ENCODE results near the gene FBXO17. TPM values are rescaled to one million over a fixed set of nuclear protein-coding genes. Genes with fewer than 3 reads are reported as not detected.
A peak's percentile ranks its signal among the peaks of the same experiment; 100 is the strongest.
"Not testable (repeated sequence)": the region's sequence is repeated elsewhere in the genome, so short reads cannot be mapped to it uniquely, and the experiment has no call there.

The FBXO17 gene, protein sequence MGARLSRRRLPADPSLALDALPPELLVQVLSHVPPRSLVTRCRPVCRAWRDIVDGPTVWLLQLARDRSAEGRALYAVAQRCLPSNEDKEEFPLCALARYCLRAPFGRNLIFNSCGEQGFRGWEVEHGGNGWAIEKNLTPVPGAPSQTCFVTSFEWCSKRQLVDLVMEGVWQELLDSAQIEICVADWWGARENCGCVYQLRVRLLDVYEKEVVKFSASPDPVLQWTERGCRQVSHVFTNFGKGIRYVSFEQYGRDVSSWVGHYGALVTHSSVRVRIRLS
- 26.3 and 31.2 TPM in 2 replicates for total RNA-seq (2014; rRNA removed)
- 26.8 TPM for polyA plus RNA-seq (2012)

DNA sequence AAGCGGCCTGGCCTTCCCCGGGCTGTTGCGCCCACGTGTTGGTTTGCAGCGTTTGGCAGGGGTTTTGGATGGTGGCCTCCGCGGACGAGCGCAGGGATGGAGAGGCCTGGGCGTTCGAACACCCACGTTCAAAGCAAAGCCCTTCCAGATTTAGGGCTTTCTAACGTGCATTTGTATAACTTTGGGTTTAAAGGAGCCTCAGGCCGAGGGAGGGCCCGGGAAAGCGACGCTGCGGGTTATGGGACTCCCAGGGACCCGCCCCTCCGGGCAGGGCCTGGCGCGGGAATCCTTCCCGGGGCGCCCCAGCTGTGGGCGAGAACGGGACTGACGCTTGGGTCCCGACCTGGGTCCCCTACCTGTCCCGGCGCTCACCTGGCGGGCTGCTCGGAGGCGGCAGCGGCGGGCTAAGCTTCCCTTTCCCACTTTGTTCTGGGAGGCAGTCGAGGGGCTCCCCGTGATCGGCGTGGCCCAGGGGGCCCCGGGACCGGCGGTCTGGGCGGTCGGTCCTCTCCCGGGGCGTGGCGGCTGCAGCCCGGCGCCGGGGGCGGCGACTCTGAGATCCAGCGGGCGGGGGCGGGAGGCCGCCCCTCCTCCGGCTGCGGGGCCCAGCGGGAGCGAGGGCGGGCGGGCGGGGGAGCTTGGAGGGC lies at the start of gene FBXO17:
FBXO17 (minus strand) TSS at position 529 of the 647 bp plus-strand sequence. CDS start 25,423 bp downstream, outside the sequence.
- DNase-seq (ENCODE audit: low read depth) = peak; percentile 59

DNA sequence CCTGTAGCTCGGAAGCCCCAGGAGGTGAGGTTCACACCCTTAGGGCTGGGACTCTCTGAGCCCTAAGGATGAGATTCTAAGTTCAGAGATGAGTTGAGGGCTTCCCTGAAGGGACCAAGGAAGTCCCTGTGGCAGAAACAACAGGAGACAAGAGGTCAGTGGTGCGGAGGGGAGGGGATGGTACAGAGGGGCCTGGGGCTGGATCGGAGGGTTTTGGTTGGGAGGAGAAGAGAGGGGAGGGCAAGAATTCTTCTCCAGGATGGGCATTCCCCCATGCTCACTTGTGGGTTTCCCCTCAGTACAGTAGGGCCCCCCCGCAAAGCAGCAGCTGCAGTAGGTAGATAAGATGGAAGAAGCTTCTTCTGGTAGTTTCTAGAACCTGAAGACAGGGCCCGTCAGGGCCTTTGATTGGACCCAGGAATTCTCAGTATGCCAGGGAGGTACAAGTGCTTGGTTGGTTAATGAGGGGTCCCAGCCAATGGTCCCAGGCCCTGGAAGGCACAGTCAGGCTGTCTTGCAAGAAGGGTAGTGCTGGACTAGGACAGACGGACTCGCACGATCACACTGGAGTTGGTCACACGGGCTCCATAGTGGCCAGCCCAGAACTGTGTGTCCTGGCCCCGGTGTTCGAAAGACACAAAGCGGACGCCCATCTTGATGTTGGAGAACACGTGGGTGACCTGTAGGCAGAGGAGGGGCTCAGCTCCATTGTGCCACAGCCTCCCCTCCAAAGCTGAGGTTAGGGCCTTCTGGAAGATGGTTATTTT lies 49.5 kb upstream of the FBXO17 start:
- DNase-seq (ENCODE audit: low read depth) = no peak

DNA sequence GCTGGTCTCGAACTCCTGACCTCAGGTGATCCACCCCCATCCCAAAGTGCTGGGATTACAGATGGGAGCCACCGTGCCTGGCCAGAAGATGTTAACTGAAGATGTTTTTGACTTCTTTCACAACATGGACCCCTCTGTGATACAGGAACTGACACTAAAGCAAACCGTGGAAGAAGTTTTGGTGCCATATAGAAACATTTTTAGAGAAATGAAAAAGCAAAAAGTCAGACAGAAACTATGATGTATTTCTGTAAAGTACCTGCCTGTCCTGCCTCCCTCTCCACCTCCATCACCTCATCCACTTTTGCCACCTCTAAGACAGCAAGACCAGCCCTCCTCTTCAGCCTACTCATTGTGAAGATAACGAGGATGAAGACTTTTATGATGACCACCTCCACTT lies 45.5 kb upstream of the FBXO17 start:
- no peak for DNase-seq (ENCODE audit: low read depth)

DNA sequence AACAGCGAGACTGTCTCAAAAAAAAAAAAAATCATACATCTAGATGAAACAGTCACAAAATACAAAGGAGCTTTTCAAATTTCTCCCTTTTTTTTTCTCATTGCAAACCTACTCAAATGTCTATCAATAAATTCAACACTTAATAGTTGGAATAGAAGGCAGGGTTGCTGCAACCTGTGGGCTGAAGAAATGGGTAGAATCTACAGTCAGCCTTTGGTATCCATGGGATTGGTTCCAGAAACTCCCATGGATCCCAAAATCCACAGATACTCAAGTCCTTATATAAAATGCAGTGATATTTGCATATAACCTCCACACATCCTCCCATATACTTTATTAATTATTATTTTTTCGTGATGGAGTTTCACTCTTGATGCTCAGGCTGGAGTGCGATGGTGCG lies 42.1 kb upstream of the FBXO17 start:
- no peak for DNase-seq (ENCODE audit: low read depth)

DNA sequence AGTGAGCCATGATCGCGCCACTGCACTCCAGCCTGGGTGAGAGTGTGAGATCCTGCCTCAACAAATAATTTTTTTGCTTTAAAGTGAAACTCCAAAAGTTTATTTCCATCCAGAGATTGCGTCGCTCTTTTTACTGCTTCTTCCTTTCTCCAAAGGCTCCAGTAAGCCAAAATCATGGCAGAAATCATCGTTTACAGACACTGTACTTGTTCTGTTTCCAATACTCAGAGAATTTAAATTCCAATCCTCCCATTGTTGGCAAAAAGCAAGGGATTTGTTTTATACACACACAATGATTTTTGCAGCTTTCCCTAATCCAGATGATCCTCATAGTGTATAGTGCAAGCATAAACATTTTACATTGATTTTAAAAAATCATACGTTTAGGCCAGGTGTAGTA lies 41.5 kb upstream of the FBXO17 start:
- no peak for DNase-seq (ENCODE audit: low read depth)

DNA sequence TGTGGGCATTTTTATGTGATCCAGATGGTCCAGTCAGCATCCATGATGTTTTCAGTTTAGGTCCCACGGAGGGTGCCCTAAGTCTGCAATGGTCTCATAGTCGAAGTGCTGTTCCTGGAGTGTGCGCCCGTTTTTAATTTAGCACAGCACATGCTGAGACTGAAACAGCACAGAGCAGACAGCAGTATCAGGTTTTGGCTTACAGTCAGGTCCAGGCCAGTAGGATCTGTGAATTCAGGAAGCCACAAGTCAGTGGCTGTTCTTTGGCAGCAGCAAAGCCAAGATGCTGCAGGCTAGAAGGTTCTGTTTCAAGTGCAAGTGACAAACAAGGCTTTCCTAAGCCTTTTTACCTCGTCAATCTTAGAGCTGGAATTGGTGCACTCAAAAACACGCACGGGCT lies 38.5 kb upstream of the FBXO17 start:
- DNase-seq (ENCODE audit: low read depth) = no peak

DNA sequence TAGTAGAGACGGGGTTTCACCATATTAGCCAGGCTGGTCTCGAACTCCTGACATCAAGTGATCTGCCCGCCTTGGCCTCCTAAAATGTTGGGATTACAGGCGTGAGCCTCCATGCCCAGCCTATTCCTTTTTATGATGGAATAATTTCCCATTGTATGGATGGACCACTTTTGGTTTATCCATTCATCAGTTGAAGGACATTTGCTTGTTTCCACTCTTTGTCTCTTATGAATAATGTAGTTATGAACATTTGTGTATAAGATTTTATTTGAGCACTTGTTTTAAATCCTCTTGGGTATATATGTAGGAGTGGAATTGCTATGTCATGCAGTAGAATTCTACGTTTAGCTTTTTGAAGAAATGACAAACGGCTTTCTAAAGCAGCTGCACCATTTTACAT lies 33.5 kb upstream of the FBXO17 start:
- DNase-seq (ENCODE audit: low read depth) = no peak

DNA sequence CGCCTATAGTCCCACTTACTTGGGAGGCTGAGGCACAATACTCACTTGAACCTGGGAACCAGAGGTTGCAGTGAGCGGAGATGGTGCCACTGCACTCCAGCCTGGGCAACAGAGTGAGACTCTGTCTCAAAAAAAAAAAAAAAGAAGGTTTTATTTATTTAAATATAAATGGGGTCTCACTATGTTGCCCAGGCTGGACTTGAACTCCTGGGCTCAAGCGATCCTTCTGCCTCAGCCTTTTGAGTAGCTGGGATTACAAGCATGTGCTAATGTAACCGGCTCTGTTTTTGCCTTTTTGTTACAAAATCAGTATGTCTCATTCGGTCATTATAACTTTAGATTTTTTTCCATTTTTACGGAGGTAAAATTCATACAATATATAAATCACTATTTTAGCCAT lies 32.6 kb upstream of the FBXO17 start:
- no peak for DNase-seq (ENCODE audit: low read depth)

DNA sequence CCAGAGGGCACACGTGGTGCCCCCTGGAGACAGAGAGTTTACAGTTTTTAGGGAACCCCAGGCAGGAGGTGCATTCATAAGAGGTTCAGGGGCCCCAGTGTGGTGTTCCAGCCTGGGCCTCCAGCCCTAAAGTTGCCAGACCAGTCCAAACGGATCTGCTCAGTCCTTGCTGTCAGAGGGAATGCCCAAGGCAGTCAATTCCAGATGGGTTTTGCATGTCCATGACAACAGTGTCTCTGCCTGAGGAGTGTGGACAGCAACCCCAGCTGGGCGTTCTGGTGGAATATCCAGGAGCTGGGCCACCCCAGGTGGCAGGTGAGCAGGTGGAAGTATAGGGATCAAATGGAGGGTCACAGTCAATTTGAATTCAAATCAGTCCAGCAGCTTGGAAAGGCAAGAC lies 31.6 kb upstream of the FBXO17 start:
- no peak for DNase-seq (ENCODE audit: low read depth)

DNA sequence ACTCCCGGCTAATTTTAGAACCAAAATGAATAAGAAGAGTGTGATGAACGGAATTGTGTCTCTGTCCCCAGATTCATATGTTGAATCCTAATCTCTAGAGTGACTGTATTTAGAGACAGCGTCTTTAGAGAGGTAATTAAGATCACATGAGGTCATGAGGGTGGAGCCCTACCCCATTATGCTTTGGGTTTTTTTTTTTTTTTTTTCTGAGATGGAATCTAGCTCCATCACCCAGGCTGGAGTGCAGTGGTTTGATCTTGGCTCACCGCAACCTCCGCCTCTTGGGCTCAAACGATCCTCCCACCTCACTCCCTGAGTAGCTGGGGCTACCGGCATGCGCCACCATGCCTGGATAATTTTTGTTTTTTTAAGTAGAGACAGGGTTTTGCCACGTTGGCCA lies 28.9 kb upstream of the FBXO17 start:
- no peak for DNase-seq (ENCODE audit: low read depth)

DNA sequence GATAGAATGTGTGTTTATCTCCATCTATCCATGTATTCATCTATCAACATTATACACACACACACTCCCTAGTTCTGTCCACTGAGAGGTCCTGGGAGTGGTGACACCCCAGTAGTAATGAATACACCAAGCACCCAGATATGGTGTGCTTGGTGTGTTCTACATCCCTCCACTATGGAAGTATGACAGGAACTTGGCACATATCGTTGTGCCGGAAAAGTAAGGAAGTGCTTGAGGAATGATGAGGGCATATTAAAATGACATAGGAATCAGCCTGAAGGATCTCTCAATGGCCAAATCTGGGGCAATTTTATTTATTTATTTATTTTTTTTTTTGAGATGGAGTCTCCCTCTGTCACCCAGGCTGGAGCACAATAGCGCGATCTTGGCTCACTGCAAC lies 28.3 kb upstream of the FBXO17 start:
- DNase-seq (ENCODE audit: low read depth) = no peak

DNA sequence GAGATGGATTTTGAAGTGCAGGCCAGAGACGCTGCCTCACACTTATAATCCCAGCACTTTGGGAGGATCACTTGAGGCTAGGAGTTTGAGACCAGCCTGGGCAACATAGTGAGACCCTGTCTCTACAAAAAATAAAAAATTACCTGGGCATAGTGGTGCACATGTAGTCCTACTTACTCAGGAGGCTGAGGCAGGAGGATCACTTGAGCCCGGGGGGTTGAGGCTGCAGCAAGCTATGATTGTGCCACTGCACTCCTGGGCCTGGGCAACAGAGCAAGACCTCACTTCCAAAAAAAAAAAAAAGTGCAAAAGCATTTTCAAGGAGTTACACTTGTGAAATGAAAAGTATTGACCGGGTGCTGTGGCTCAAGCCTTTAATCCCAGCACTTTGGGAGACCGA lies 27.6 kb upstream of the FBXO17 start:
- no peak for DNase-seq (ENCODE audit: low read depth)

DNA sequence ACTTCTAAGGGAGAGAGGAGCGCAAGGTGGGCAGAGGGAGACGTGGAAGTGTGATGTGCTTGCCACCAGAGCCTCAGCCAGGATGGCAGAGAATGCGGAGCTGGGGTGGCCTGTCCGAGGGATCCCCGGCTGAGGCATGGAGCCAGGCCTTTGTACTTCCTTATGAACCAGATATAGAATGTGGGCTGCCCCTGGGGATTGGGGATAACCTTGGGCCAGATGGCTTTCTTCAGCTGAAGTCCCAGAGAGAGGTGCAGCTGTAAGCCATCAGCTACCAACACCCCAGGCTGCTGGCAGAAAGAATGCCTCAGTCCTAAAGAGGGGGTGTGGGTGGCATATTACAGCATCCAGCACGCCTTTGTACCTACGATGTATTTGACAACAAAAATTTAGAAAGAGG lies 25.5 kb upstream of the FBXO17 start:
- no peak for DNase-seq (ENCODE audit: low read depth)

DNA sequence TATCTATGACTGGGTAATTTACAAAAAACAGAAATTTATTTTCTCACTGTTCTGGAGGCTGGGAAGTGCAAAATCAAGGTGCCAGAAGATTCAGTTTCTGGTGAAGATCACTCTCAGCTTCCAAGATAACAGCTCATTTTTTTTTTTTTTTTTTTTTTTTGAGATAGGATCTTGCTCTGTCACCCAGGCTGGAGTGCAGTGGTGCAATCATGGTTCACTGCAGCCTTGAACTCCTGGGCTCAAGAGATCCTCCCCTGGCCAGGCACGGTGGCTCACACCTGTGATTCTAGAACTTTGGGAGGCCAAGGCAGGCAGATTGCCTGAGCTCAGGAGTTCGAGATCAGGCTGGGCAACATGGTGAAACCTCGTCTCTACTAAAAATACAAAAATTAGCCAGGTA lies 22.0 kb upstream of the FBXO17 start:
- not testable (repeated sequence) for DNase-seq (ENCODE audit: low read depth)

DNA sequence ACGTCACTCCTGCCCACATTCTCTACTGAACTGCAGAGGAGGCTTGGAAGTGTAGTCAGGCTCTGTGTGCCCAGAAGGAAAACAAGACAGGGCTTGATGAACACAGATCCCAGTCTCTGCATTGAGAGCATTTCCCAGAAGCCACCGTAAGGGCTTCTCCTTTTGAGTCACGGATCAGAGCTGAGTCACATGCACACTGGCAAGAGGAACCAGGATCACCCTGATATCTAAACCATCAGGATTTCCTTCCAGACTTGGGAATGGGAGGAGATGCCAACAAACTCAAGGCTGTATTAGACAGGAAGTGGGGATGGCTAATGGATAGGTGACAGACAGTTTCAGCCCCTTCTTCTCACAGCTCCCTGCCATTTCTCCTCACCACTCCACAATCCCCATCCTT lies 17.7 kb upstream of the FBXO17 start:
- peak; percentile 71 for DNase-seq (ENCODE audit: low read depth)

DNA sequence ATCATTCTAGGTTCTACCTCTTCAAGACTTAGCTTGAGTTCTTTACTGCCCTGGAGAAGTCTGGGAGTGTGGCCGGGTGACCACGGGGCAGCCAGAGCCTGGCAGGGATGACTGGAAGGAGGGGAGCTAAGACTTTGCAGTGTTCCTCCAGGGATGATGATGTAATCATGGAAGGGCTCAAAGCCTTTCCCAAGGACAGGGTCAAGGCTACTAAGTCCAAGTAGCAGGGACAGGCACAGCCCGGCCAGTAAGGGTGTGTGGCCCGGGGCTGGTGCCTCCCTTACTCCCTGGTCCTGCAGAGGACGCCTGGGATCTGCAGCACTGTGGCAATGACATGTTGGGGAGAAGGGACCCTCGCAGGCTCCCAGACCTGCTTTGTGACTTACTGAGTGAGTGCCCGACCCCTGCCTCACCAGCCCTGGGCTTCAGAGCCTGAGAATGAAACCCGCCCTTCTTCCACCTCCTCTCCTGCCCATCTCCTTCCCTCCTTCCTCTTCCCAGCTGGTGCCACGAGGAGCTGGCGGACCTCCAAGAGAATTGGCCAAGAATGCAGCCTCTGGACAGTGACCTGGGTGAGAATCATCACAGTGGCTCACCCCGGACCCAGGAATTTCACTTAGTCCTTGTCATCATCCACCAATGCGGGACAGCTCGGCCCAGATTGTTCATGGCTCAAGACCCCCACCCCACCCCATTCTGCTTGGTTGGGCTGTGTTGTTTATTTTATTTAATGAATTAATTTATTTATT lies 15.6 kb upstream of the FBXO17 start:
- DNase-seq (ENCODE audit: low read depth) = peak; percentile 49

DNA sequence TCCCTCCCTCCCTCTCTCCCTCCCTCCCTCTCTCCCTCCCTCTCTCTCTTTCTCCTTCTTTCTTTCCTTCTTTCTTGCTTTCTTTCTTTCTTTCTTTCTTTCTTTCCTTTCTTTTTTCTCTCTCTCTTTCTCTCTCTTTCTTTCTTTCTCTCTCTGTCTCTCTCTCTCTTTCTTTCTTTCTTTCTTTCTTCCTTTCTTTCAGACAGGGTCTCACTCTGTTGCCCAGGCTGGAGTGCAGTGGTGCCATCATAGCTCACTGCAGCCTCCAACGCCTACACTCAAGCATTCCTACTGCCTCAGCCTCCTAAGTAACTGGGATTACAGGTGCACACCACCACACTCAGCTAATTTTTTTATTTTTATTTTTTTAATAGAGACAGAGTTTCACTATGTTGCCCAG lies 14.1 kb upstream of the FBXO17 start:
- DNase-seq (ENCODE audit: low read depth) = not testable (repeated sequence)

DNA sequence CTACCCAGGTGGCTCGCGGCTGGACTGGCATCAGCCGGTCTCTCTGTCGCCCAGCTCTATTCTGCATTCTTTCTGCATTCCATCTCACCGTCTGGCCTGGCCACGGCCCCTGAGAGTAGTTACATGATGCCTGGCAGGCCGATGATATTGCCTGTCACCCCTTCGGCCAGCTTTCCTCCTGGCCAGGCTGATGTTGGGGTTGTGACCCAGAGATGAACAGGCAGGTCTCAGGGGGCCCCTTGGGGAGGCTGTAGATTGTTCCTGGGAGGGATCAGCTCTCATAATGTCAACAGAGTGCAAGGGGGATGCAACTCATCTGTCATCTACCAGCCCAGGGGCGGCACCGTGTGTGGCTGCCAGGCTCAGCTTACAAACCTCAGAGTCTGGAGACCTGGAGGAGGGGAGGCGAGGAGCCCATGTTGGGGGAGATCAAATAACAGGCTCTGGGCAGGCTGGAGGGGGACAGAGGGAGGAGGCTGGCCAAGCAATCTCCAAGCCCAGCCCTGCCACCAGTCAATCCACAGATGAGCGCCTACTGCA lies 13.6 kb upstream of the FBXO17 start:
- peak; percentile 52 for DNase-seq (ENCODE audit: low read depth)

DNA sequence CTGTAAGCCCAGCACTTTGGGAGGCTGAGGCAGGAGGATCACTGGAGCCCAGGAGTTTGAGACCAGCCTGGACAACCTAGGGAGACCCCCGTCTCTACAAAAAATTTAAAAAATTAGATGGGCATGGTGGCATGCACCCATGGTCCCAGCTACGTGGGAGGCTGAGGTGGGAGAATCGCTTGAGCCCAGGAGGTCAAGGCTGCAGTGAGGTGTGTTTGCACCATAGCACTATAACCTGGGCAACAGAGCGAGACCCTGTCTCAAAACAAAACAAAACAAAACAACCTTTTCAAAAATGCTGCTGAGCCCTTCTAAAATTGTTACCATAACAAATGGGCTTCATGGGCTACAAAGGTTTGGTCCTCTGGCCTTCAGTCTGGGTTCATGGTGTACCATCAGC lies 13.1 kb upstream of the FBXO17 start:
- not testable (repeated sequence) for DNase-seq (ENCODE audit: low read depth)

DNA sequence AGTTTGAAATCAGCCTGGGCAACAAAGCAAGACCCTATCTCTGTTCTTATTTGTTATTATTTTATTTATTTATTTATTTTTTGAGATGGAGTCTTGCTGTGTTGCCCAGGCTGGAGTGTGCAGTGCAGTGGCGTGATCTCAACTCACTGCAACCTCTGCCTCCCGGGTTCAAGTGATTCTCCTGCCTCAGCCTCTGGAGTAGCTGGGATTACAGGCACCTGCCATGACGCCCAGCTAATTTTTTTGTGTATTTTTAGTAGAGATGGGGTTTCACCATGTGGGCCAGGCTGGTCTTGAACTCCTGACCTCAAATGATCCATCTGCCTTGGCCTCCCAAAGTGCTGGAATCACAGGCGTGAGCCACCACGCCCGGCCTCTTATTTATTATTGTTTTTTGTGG lies 12.2 kb upstream of the FBXO17 start:
- DNase-seq (ENCODE audit: low read depth) = not testable (repeated sequence)

DNA sequence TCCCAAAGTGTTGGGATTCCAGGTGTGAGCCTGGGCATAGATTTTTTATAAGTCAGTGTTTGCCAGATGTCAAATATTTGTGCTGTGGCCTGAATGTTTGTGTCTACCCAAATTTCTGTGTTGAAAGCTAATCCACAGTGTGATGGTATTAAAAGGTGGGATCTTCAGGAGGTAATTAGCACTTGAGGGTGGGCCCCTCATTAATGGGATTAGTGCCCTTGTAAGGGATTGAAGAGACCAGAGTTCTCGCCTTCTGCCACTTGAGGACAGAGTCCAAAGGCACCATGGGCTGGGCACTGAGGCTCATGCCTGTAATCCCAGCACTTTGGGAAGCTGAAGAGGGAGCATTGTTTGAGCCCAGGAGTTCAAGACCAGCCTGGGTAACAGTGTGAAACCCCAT lies 9.7 kb upstream of the FBXO17 start:
- DNase-seq (ENCODE audit: low read depth) = no peak
